ENCODE data around the gene DIAPH2. TPM values are rescaled to one million over a fixed set of nuclear protein-coding genes. Genes with fewer than 3 reads are reported as not detected.

DIAPH2 gene
- total and polyA plus RNA-seq, 12 donors: 1.8 to 13.6 (median 10.1) TPM

DNA sequence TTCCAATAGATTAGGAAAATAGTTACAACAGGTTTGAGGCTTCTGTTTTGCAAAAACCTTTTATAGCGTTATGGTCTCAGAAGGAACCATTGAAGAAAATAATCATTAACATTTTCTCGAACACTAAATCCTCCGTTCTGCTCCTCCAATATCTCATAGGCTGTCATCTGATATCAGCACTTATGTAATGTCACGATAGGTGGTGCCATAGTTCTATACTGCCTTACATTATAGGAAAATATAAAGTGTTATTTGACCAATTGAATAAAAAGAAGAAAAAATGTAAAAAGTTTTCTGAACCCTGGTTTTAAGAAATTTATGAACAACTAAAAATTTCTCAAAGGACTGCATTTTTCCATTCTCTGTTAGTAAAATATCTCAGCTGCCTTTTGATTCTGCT, 490.5 kb downstream of the DIAPH2 start:
- Histone ChIP-seq H3K4me3 (no peak overlapping the region), H3K36me3 (no peaks in the 10 kb centered on the region), H3K4me1 (no peaks in the 10 kb centered on the region), H3K27ac (no peak overlapping the region), H3K9me3 (peaks cover 0 to 5% (median 0%) of the 10 kb centered on the region in 11 donors), H3K27me3 (no peaks in the 10 kb centered on the region)
- WGBS, 2 donors: 76 to 87% methylated on average over 4 of the region's 4 CpGs
- ATAC-seq (no peak), DNase-seq (no peak)
- TF ChIP-seq, protein P1, sequence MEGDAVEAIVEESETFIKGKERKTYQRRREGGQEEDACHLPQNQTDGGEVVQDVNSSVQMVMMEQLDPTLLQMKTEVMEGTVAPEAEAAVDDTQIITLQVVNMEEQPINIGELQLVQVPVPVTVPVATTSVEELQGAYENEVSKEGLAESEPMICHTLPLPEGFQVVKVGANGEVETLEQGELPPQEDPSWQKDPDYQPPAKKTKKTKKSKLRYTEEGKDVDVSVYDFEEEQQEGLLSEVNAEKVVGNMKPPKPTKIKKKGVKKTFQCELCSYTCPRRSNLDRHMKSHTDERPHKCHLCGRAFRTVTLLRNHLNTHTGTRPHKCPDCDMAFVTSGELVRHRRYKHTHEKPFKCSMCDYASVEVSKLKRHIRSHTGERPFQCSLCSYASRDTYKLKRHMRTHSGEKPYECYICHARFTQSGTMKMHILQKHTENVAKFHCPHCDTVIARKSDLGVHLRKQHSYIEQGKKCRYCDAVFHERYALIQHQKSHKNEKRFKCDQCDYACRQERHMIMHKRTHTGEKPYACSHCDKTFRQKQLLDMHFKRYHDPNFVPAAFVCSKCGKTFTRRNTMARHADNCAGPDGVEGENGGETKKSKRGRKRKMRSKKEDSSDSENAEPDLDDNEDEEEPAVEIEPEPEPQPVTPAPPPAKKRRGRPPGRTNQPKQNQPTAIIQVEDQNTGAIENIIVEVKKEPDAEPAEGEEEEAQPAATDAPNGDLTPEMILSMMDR (IDR thresholded peaks at IDR 0.05): no peak
- intact Hi-C loops (cut with DNase I): no loop called here

DNA sequence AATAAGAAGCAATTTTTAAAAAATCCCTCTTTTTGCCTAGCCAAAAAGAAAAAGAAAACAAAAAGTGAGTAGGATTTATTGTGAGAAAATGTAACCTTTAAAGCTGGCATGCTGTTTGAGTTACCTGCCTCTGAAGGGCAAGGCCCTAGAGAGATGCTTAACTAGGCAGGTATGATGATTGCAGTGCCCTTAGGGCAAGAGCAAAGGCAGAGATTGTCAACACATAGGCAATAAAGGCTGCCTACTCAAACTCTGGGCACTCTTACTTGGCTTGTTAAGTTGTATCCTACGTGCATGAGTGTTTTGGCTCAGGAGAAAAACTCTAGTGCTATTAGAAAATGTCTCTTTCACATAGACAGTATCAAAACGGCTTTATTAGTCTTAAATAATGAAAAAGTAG, 505.0 kb downstream of the DIAPH2 start:
- Histone ChIP-seq H3K36me3 (no peaks in the 10 kb centered on the region), H3K9me3 (no peaks in the 10 kb centered on the region), H3K27ac (no peak overlapping the region), H3K4me1 (no peaks in the 10 kb centered on the region), H3K27me3 (no peaks in the 10 kb centered on the region), H3K4me3 (no peak overlapping the region)
- TF ChIP-seq, protein P1 (IDR thresholded peaks at IDR 0.05): no peak
- no peak for ATAC-seq
- intact Hi-C loops (cut with DNase I): no loop called here
- 79 to 80% methylated on average over 2 of the region's 2 CpGs for WGBS, 2 donors
- DNase-seq: no peak

DNA sequence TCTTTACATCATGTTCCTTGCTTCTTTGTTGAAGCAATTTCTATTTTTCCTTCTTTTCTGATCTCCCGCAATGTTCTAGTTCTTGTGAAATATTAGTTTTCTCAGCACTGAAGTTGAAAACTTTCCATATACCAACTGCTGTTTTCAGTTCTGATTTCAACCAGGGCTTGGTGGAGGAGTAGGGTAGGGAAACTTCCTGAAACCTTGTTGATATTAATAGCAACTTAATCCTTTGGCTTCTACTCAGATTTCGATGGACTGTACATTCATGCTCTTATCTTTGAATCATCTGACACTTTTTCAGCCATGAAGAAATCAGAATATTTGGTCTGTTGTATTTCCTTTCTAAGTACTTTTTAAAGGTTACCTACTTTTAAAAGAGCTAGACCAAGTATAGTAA, 514.9 kb downstream of the DIAPH2 start:
- H3K9me3 ChIP-seq: peaks cover 0 to 5% (median 0%) of the 10 kb centered on the region in 11 donors
- H3K4me1 ChIP-seq: no peaks in the 10 kb centered on the region
- peaks cover 0 to 8% (median 0%) of the 10 kb centered on the region in 7 donors for H3K27me3 ChIP-seq
- intact Hi-C loops (cut with DNase I): no loop called here
- H3K4me3 ChIP-seq: no peak overlapping the region
- TF ChIP-seq, protein P1 (IDR thresholded peaks at IDR 0.05): no peak
- ATAC-seq: no peak
- no peak overlapping the region for H3K27ac ChIP-seq
- no peak for DNase-seq
- no peaks in the 10 kb centered on the region for H3K36me3 ChIP-seq
- WGBS, 2 donors: 72% methylated on average over 2 of the region's 2 CpGs

DNA sequence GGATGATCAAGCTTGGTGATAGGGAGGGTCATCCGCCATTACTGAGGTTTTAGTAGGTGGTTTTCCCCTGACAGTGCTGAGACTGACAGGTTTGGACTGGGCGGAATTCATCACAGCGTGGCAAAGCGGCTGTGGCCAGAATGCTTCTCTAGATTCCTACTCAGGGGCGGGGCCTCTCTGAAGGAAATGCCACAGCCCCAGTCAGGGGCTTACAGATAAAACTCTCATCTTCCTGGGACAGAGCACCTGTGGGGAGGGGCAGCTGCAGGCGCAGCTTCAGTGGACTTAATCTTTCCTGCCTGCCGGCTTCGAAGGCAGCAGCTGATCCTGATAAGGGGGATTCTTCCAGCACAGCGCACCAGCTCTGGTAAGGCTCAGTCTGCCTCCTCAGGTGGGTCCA, 515.8 kb downstream of the DIAPH2 start:
- Histone ChIP-seq H3K27ac (no peak overlapping the region), H3K36me3 (no peaks in the 10 kb centered on the region), H3K4me3 (no peak overlapping the region), H3K27me3 (peaks cover 0 to 8% (median 0%) of the 10 kb centered on the region in 7 donors), H3K9me3 (peaks cover 0 to 11% (median 0%) of the 10 kb centered on the region in 11 donors), H3K4me1 (no peaks in the 10 kb centered on the region)
- TF ChIP-seq, protein P1 (IDR thresholded peaks at IDR 0.05): no peak
- ATAC-seq (no peak), DNase-seq (no peak)
- 51 to 75% methylated on average over 9 of the region's 9 CpGs for WGBS, 2 donors
- intact Hi-C loops (cut with DNase I): no loop called here

Measured in heart right ventricle (tissue), 16 donors.